ENCODE results near the gene MACROD2.
A peak's percentile ranks its signal among the peaks of the same experiment; 100 is the strongest.
"Not testable (repeated sequence)": the region's sequence is repeated elsewhere in the genome, so short reads cannot be mapped to it uniquely, and the experiment has no call there.

Gene MACROD2

GRCh38 chr20:14446446-14446845, 451.1 kb downstream of the MACROD2 start:
- Histone ChIP-seq H4K20me1 (no peaks in the 10 kb centered on the region), H3K27ac (no peak overlapping the region), H3K36me3 (no peaks in the 10 kb centered on the region), H3K9me3 (replicated peaks in 1 of 11) (no peaks in the 10 kb centered on the region), H3K4me2 (no peak overlapping the region), H3K9ac (no peak overlapping the region), H3K4me1 (no peaks in the 10 kb centered on the region), H3K27me3 (no peaks in the 10 kb centered on the region), H3K4me3 (no peak overlapping the region)
- TF ChIP-seq Cebpa-rat (IDR thresholded peaks at IDR 0.05) = no peak

DNA sequence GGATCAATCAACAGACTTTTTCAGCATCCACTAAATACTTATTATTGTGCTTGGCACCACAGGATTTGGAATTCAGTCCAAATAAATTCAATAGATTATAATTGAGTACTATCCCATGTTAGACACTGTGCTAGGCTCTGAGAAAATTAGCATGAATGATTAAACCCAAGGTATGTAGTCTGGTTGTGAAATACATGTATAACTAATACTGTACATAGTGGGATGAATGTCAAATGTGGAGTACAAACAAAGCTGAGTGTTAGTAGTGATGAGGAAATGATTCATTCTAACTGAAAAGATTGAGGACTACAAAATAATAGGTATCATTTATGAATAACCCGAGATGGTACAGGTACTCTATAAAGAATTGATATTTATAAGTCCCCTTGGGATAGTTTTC, 454.0 kb downstream of the MACROD2 start:
- no peaks in the 10 kb centered on the region for H3K4me1 ChIP-seq
- no peak overlapping the region for H3K4me3 ChIP-seq
- no peaks in the 10 kb centered on the region for H4K20me1 ChIP-seq
- no peaks in the 10 kb centered on the region for H3K9me3 ChIP-seq (replicated peaks in 1 of 11)
- no peak overlapping the region for H3K9ac ChIP-seq
- 0 out of 22 replicates have a peak, but pooled peaks of 1 of the 11 experiments have one; percentile 6 for TF ChIP-seq Cebpa-rat (IDR thresholded peaks at IDR 0.05)
- no peak overlapping the region for H3K27ac ChIP-seq
- H3K27me3 ChIP-seq = no peaks in the 10 kb centered on the region
- H3K4me2 ChIP-seq = no peak overlapping the region
- no peaks in the 10 kb centered on the region for H3K36me3 ChIP-seq

DNA sequence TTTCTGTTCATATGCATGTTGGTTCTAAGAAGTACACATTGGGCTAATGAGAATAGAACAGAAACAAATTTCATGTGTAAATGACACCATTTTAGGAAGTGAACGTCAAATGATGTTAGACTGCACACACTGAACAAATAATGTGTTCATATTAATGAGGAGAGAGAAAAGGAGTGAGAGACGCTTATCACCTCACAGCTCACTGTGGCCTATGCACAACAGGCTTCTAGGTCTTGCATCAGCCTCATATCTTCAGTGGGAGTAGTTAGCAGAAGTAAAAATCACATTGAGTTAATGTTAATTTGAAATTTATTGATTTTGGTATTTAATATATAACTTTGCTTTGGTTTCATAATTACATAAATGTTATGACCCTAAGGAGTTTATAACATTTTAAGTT, 454.9 kb downstream of the MACROD2 start:
- no peak overlapping the region for H3K9ac ChIP-seq
- H3K27ac ChIP-seq = no peak overlapping the region
- no peaks in the 10 kb centered on the region for H4K20me1 ChIP-seq
- no peak overlapping the region for H3K4me2 ChIP-seq
- H3K4me1 ChIP-seq = no peaks in the 10 kb centered on the region
- no peak for TF ChIP-seq Cebpa-rat (IDR thresholded peaks at IDR 0.05)
- no peaks in the 10 kb centered on the region for H3K27me3 ChIP-seq
- H3K4me3 ChIP-seq = no peak overlapping the region
- no peaks in the 10 kb centered on the region for H3K36me3 ChIP-seq
- H3K9me3 ChIP-seq (replicated peaks in 1 of 11) = no peaks in the 10 kb centered on the region

- H3K4me3 ChIP-seq = no peak overlapping the region
- H3K9ac ChIP-seq = no peak overlapping the region
- H3K4me1 ChIP-seq = no peaks in the 10 kb centered on the region
- H4K20me1 ChIP-seq = no peaks in the 10 kb centered on the region
- no peaks in the 10 kb centered on the region for H3K36me3 ChIP-seq
- H3K9me3 ChIP-seq (replicated peaks in 1 of 11) = no peaks in the 10 kb centered on the region
- H3K4me2 ChIP-seq = no peak overlapping the region
- no peaks in the 10 kb centered on the region for H3K27me3 ChIP-seq
- no peak overlapping the region for H3K27ac ChIP-seq
- TF ChIP-seq Cebpa-rat (IDR thresholded peaks at IDR 0.05) = no peak
These were observed 456.1 kb downstream of the MACROD2 start for GRCh38 chr20:14451458-14451857.

GRCh38 chr20:14453259-14453658, 457.9 kb downstream of the MACROD2 start:
- Histone ChIP-seq H3K27me3 (no peaks in the 10 kb centered on the region), H3K4me3 (no peak overlapping the region), H3K36me3 (no peaks in the 10 kb centered on the region), H4K20me1 (no peaks in the 10 kb centered on the region), H3K9ac (no peak overlapping the region), H3K9me3 (replicated peaks in 1 of 11) (no peaks in the 10 kb centered on the region), H3K4me2 (no peak overlapping the region), H3K4me1 (no peaks in the 10 kb centered on the region), H3K27ac (no peak overlapping the region)
- TF ChIP-seq Cebpa-rat (IDR thresholded peaks at IDR 0.05) = no peak

DNA sequence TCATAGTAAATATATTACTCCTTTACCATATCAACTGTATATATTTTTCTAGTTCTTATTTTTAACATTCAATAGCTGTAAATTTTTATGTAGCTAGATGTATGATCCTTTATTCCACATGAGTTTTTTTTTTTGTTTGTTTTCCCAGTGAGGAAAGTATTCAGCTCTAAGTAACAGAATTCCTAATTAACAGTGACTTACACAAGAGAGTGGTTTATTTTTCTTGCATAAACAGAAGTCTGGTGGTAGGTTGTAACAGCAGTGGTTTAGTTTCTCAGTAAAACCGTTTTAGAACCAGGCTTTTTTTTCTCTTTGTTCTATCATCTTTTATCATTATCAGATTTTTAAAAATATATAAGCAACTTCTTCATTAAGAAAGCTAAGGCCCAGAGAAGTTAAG, 459.0 kb downstream of the MACROD2 start:
- no peaks in the 10 kb centered on the region for H3K9me3 ChIP-seq (replicated peaks in 1 of 11)
- TF ChIP-seq Cebpa-rat (IDR thresholded peaks at IDR 0.05) = no peak
- no peak overlapping the region for H3K4me2 ChIP-seq

DNA sequence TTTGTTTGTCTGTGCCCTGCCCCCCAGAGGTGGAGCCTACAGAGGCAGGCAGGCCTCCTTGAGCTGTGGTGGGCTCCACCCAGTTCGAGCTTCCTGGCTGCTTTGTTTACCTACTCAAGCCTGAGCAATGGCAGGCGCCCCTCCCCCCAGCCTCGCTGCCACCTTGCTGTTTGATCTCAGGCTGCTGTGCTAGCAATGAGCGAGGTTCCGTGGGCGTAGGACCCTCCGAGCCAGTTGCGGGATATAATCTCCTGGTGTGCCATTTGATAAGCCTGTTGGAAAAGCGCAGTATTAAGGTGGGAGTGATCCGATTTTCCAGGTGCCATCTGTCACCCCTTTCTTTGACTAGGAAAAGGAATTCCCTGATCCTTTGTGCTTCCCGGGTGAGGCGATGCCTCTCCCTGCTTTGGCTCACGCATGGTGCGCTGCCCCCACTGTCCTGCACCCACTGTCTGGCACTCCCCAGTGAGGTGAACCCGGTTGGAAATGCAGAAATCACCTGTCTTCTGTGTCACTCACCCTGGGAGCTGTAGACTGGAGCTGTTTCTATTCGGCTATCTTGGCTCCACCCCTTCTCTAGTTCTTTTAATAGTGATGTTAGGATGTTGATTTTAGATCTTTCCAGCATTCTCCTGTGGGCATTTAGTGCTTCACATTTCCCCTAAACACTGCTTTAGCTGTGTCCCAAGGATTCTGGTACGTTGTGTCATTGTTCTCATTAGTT, 471.9 kb downstream of the MACROD2 start:
- H3K9ac ChIP-seq; H3K4me2 ChIP-seq; H3K27ac ChIP-seq; H3K4me1 ChIP-seq; H3K27me3 ChIP-seq; H3K9me3 ChIP-seq (replicated peaks in 1 of 11); H3K36me3 ChIP-seq; H4K20me1 ChIP-seq; H3K4me3 ChIP-seq: not testable (repeated sequence)

More for the DNA sequence above, 459.0 kb downstream of the MACROD2 start:
- no peaks in the 10 kb centered on the region for H3K27me3 ChIP-seq
- no peaks in the 10 kb centered on the region for H3K36me3 ChIP-seq
- H3K9ac ChIP-seq = no peak overlapping the region
- H3K4me1 ChIP-seq = no peaks in the 10 kb centered on the region
- no peak overlapping the region for H3K4me3 ChIP-seq
- no peaks in the 10 kb centered on the region for H4K20me1 ChIP-seq
- H3K27ac ChIP-seq = no peak overlapping the region

DNA sequence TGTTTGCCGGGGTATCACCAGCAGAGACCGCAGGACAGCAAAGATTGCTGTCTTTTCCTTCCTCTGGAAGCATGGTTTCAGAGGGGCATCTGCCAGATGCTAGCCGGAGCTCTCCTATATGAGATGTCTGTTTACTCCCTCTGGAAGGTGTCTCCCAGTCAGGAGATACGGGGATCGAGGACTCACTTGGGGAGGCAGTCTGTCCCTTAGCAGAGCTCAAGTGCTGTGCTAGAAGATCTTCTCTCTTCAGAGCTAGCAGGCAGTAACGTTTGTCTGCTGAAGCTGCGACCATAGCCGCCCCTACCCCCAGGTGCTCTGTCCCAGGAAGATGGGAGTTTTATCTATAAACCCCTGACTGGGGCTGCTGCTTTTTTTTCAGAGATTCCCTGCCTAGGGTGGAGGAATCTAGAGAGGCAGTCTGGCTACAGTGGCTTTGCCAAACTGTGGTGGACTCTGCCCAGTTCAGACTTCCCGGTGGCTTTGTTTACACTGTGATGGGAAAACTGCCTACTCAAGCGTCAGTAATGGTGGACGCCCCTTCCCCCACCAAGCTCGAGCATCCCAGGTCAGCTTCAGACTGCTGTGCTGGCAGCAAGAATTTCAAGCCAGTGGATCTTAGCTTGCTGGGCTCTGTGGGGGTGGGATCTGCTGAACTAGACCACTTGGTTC, 475.0 kb downstream of the MACROD2 start:
- H3K4me3 ChIP-seq = no peak overlapping the region
- no peaks in the 10 kb centered on the region for H4K20me1 ChIP-seq
- no peak for TF ChIP-seq Cebpa-rat (IDR thresholded peaks at IDR 0.05)
- no peak overlapping the region for H3K9ac ChIP-seq
- no peaks in the 10 kb centered on the region for H3K27me3 ChIP-seq
- H3K4me1 ChIP-seq = no peaks in the 10 kb centered on the region
- H3K4me2 ChIP-seq = no peak overlapping the region
- no peaks in the 10 kb centered on the region for H3K36me3 ChIP-seq
- H3K27ac ChIP-seq = no peak overlapping the region
- H3K9me3 ChIP-seq (replicated peaks in 1 of 11) = peaks cover 0 to 5% (median 0%) of the 10 kb centered on the region in 11 experiments; a peak in 1 of 22 replicates

DNA sequence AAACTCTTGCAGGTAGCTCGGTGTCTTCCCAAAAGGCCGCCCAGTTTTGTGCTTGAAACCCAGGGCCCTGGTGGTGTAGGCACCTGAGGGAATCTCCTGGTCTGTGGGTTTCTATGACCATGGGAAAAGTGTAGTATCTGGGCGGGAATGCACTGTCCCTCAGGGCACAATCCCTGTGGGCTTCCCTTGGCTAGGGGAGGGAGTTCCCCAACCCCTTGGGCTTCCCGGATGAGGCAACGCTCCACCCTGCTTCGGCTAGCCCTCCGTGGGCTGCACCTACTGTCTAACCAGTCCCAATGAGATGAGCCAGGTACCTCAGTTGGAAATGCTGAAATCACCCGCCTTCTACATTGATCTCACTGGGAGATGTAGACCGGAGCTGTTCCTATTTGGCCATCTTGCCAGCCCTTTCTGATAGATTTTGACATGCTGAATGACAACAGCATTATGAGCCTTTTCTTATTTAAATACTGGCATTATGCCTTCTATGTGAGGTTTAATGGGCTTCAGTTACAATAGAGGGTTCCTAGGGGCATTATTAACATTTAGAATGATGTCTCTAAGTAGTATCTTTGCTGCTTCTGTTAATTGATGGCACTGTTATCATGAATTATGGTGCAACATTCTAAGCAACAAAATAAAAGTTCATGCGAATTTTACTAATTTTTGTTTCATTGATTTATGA, 475.8 kb downstream of the MACROD2 start:
- H3K9ac ChIP-seq = no peak overlapping the region

More for the DNA sequence above, 475.8 kb downstream of the MACROD2 start:
- no peak overlapping the region for H3K4me2 ChIP-seq
- H3K4me3 ChIP-seq = no peak overlapping the region
- no peaks in the 10 kb centered on the region for H3K36me3 ChIP-seq
- no peaks in the 10 kb centered on the region for H4K20me1 ChIP-seq
- no peak for TF ChIP-seq Cebpa-rat (IDR thresholded peaks at IDR 0.05)
- no peak overlapping the region for H3K27ac ChIP-seq
- no peaks in the 10 kb centered on the region for H3K27me3 ChIP-seq
- H3K9me3 ChIP-seq (replicated peaks in 1 of 11) = peaks cover 0 to 5% (median 0%) of the 10 kb centered on the region in 11 experiments; a peak in 1 of 22 replicates
- no peaks in the 10 kb centered on the region for H3K4me1 ChIP-seq

All from BLaER1 treated with 17β-estradiol and CSF1 and Interleukin-3, amounts not matched to agents 10 nM and 100 nM (cell line).